ENCODE data around the gene LRRN1. TPM values are rescaled to one million over a fixed set of nuclear protein-coding genes. Genes with fewer than 3 reads are reported as not detected.

LRRN1 gene
- 0.03 TPM in 1 of 2 replicates, not detected in the other for total RNA-seq (2014; rRNA removed; shearing (Covaris generic))
- polyA plus RNA-seq (2015; cell fraction: cytosol; rRNA removed): not detected in 2 replicates
- not detected in 2 replicates for polyA plus RNA-seq (2015; cell fraction: nucleus; rRNA removed)

DNA sequence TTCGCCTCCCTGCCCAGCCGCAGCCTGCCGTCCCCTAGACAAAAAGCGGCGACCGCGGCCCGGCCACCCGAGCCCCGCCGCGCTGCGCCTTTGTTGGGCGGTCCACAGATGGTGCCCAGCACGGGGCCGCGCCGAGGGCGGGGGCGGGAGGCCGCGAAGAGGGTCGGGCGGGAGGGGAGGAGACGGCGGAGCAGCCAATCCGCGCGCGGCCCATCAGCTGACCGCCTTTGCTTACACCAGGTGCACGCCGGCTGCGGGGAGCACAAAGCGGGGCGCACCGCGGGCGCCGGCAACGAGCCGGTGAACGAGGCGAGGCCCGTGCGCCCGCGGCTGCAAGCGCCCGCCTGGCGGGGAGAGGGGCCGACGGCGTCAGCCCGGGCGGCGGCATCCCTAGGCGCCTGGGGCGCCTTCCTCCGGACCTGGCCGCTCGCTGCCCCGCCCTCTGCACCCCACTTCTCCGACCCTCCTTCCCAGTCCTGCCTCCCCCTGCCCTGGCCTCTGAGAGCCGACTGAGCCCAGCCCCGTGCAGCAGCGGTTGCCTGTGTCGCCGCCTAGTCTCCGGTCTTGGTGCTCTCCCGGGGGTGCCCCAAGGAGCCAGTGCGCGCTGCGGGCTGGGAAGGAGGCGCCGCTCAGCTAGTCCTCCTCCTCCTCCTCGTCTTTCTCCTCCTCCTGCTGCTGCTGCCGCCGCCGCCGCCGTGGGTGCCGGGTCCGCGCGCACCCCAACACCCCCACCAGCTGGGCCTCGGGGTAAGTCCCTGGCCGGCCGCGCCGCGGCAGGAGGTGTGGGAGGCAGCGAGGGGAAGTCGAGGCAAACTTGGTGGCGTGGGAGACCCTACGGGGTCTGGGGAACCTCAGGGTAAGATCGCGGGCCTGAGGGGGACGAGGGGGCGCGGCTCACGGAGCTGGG is at the start of gene LRRN1:
TSS of gene LRRN1 (plus strand) at position 259 of the 907 bp plus-strand sequence. CDS start 45,211 bp downstream, outside the sequence.
- DNase-seq (ENCODE audit: low read depth, low spot score): no peak
- in situ Hi-C loops (cut with HindIII; ENCODE audit: low pct_unique_long_range_greater_than_20kb, low sequenced_read_pairs): no loop called here

GRCh38 chr3:3753416-3753815 is 45.8 kb upstream of the LRRN1 start:
- no peak for DNase-seq (ENCODE audit: low read depth, low spot score)
- in situ Hi-C loops (cut with HindIII; ENCODE audit: low pct_unique_long_range_greater_than_20kb, low sequenced_read_pairs): no loop called here

DNA sequence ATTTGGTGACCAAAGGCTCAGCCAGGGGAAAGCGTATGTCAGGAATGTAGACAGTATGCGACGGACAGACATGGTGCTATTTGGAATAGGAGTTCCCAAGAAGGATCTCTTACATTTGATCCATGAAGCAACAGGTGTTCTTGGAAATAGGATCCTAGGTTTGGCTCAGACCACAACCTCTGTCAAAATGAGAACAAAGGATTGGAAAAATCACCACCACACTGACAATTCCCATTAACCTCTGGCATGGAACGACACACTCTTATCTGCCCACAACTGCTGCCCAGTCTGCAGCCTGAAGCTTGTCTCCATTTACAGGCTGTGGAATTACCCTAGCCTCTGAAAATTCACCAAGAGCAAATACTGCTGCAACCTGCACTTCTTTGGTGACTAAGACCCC is 33.6 kb upstream of the LRRN1 start:
- in situ Hi-C loops (cut with HindIII; ENCODE audit: low pct_unique_long_range_greater_than_20kb, low sequenced_read_pairs): no loop called here
- DNase-seq (ENCODE audit: low read depth, low spot score): no peak

- no peak for DNase-seq (ENCODE audit: low read depth, low spot score)
Measured at GRCh38 chr3:3766140-3766539, 33.1 kb upstream of the LRRN1 start.

DNA sequence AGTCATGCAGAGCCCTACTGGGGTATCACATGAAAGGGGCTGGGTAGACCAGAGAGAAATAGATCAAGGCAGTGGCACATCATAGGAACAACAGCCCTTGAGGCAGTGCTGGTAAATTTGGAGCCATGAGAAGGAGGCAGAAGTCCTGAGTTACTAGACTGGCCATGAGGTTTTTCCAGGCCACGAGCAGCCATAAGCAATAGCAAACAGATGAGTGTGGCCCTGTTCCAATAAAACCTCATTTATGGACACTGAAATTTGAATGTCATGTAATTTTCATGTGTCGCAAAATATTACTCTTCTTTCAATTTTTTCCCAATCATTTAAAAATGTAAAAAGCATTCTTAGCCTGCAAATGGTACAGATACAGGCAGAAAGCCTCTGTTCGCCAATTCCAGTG is 28.1 kb upstream of the LRRN1 start:
- in situ Hi-C loops (cut with HindIII; ENCODE audit: low pct_unique_long_range_greater_than_20kb, low sequenced_read_pairs): no loop called here
- no peak for DNase-seq (ENCODE audit: low read depth, low spot score)

More at GRCh38 chr3:3766140-3766539, 33.1 kb upstream of the LRRN1 start:
- in situ Hi-C loops (cut with HindIII; ENCODE audit: low pct_unique_long_range_greater_than_20kb, low sequenced_read_pairs): no loop called here

DNA sequence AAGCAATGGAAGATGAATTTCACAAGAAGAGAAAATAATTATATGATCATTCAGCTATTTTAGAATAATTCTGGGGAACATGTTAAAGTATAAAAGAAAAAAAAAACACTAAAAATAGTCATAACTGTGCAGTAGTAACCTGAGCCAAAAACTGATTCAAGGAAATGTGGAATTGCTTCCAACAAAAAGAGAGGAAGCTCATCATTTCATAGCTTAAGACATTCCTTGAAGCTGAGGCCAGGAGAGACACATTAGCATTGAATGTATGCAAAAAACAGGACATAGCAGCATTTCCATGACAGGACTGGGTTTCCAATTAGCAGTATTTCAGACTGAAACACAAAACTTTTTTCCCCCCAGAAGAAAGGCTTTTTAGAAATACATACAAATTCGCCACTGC is 27.7 kb upstream of the LRRN1 start:
- no peak for DNase-seq (ENCODE audit: low read depth, low spot score)
- in situ Hi-C loops (cut with HindIII; ENCODE audit: low pct_unique_long_range_greater_than_20kb, low sequenced_read_pairs): no loop called here

- in situ Hi-C loops (cut with HindIII; ENCODE audit: low pct_unique_long_range_greater_than_20kb, low sequenced_read_pairs): no loop called here
- DNase-seq (ENCODE audit: low read depth, low spot score): no peak
Measured at GRCh38 chr3:3772338-3772737, 26.9 kb upstream of the LRRN1 start.

GRCh38 chr3:3772920-3773319 is 26.3 kb upstream of the LRRN1 start:
- DNase-seq (ENCODE audit: low read depth, low spot score): no peak
- in situ Hi-C loops (cut with HindIII; ENCODE audit: low pct_unique_long_range_greater_than_20kb, low sequenced_read_pairs): no loop called here

DNA sequence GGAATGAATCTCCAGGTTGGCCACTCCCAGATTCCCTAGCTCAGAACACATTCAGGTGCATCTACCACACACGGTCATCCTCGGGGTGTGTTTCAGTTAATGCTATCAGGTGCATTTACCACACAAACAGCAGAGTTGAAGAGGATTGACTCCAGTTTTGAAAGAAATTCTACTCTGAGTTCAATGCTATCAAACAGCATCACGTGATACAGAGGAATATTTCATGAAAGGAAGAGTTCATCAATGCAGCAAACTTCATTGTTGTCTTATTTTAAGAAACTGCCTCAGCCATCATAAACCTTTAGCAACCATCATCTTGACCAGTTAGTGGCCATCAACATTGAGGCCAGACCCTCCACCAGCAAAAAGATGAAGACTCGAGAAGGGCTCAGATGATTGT is 22.6 kb upstream of the LRRN1 start:
- DNase-seq (ENCODE audit: low read depth, low spot score): no peak
- in situ Hi-C loops (cut with HindIII; ENCODE audit: low pct_unique_long_range_greater_than_20kb, low sequenced_read_pairs): no loop called here

DNA sequence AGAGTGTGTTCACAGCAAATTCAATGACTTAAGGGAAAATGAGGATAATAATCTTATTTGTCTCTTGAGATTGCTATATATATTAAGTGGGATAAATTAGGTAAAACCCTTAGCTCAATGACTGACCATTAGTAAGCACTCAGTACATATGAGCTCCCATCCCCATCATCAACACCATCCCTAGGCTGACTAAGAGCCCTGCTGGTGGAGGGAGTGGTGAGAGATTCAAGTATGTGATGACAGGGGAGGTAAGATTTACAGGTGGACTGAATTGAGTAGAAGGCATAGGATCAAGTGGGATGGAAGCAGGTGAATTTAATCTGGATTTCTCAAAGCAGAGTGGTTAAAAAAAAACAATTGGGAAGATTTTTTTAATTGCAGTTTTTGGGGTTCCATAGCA is 21.0 kb upstream of the LRRN1 start:
- in situ Hi-C loops (cut with HindIII; ENCODE audit: low pct_unique_long_range_greater_than_20kb, low sequenced_read_pairs): no loop called here

GRCh38 chr3:3778641-3779270 is 20.5 kb upstream of the LRRN1 start:
- DNase-seq (ENCODE audit: low read depth, low spot score): no peak
- in situ Hi-C loops (cut with HindIII; ENCODE audit: low pct_unique_long_range_greater_than_20kb, low sequenced_read_pairs): no loop called here

More for the DNA sequence above, 21.0 kb upstream of the LRRN1 start:
- no peak for DNase-seq (ENCODE audit: low read depth, low spot score)

GRCh38 chr3:3782457-3782856 is 16.8 kb upstream of the LRRN1 start:
- no peak for DNase-seq (ENCODE audit: low read depth, low spot score)
- in situ Hi-C loops (cut with HindIII; ENCODE audit: low pct_unique_long_range_greater_than_20kb, low sequenced_read_pairs): no loop called here

GRCh38 chr3:3783210-3783609 is 16.0 kb upstream of the LRRN1 start:
- DNase-seq (ENCODE audit: low read depth, low spot score): no peak
- in situ Hi-C loops (cut with HindIII; ENCODE audit: low pct_unique_long_range_greater_than_20kb, low sequenced_read_pairs): no loop called here

DNA sequence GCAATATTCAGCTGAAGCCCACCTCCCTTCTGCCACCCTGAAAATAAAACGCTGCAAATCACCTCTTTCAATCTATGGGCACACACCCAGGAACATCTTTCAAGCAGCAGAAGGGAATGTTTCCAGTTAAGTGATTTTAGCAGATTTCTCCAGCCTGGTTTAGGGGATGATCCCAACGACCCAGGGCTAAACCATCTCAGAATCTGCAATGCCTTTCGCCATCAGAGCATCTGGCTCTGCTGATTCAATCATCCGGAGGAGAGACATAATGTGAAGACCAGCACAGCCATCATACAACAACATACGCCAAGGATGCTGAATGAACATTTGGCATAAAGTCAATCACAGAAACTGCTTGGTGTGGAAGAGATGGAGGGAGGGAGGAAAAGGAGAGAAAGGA is 15.5 kb upstream of the LRRN1 start:
- in situ Hi-C loops (cut with HindIII; ENCODE audit: low pct_unique_long_range_greater_than_20kb, low sequenced_read_pairs): no loop called here

DNA sequence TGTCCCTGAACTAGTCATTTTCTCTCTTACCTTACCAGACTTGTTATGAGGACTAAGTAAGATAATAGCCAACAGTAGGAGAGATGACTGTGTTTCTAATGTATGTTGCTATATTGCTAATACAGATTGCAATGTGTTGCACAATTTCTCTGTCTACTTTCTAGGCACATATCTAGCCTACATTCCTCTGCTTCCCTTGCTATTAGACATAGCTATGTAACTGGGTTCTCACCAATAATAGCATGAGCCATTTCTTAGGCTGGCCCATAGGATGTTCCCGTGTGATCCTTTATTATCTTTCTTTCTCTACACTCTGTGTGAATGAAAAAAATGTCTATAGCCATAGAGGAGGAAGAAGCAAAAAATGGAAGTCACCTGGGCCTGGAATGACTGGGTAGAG is 6.8 kb upstream of the LRRN1 start:
- in situ Hi-C loops (cut with HindIII; ENCODE audit: low pct_unique_long_range_greater_than_20kb, low sequenced_read_pairs): no loop called here

More for the DNA sequence above, 15.5 kb upstream of the LRRN1 start:
- no peak for DNase-seq (ENCODE audit: low read depth, low spot score)

GRCh38 chr3:3798631-3799113 is 559 bp upstream of the LRRN1 start:
- in situ Hi-C loops (cut with HindIII; ENCODE audit: low pct_unique_long_range_greater_than_20kb, low sequenced_read_pairs): no loop called here
- DNase-seq (ENCODE audit: low read depth, low spot score): no peak

More for the DNA sequence above, 6.8 kb upstream of the LRRN1 start:
- DNase-seq (ENCODE audit: low read depth, low spot score): no peak

DNA sequence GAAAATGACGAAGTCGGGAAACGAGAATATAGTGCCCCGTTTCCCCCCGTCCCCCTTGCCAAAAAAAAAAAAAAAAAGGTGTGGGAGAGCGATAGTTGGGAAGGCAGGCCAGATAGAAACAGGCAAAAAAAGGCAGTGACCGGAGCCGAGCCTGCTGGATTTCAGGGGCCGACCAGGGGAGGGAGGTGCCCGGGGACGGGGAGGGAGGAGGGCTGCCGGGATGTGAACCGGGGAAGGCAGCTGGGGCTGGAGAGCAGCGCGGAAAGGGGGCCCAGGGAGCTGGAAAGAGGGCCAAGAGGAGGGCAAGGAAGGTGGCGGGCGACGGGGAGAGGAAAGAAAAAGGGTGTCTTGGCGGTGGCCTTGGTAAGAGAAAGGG is 837 bp downstream of the LRRN1 start:
- in situ Hi-C loops (cut with HindIII; ENCODE audit: low pct_unique_long_range_greater_than_20kb, low sequenced_read_pairs): no loop called here
- no peak for DNase-seq (ENCODE audit: low read depth, low spot score)

GRCh38 chr3:3800685-3801493 is 1.7 kb downstream of the LRRN1 start:
- no peak for DNase-seq (ENCODE audit: low read depth, low spot score)
- in situ Hi-C loops (cut with HindIII; ENCODE audit: low pct_unique_long_range_greater_than_20kb, low sequenced_read_pairs): no loop called here
